Stimulated activated CD8-positive, alpha-beta memory T cell treated with anti-CD3 and anti-CD28 coated beads, Interleukin-15, amount 100 ng/mL, for 48 hours (primary cell): Measurements from ENCODE around the gene CDK5RAP1.
A peak's percentile ranks its signal among the peaks of the same experiment; 100 is the strongest.

ENCODE experiments used
- DNase-seq, 2 donors: peaks; one replicate each; pipeline ENCODE4 v3.0.0-alpha.2; 2020; ENCODE audit warnings: low read depth in 2 of 2

Gene CDK5RAP1

GRCh38 chr20:33386673-33387072, 14.6 kb downstream of the CDK5RAP1 start:
- no peak for DNase-seq

DNA sequence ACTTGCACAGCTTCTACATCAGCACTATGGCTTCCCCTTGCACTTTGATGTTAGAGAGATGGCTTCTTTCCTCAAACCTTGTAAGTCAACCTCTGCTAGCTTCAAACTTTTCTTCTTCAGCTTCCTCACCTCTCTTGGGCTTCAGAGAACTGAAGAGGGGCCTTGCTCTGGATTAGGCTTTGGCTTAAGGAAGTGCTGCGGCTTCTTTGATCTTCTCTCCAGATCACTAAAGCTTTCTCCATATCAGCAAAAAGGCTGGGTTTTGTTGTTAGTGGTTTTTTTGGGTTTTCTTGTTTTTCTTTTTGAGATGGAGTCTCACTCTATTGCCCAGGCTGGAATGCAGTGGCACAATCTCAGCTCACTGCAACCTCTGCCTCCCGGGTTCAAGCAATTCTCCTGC, 24.0 kb downstream of the CDK5RAP1 start:
- no peak for DNase-seq

DNA sequence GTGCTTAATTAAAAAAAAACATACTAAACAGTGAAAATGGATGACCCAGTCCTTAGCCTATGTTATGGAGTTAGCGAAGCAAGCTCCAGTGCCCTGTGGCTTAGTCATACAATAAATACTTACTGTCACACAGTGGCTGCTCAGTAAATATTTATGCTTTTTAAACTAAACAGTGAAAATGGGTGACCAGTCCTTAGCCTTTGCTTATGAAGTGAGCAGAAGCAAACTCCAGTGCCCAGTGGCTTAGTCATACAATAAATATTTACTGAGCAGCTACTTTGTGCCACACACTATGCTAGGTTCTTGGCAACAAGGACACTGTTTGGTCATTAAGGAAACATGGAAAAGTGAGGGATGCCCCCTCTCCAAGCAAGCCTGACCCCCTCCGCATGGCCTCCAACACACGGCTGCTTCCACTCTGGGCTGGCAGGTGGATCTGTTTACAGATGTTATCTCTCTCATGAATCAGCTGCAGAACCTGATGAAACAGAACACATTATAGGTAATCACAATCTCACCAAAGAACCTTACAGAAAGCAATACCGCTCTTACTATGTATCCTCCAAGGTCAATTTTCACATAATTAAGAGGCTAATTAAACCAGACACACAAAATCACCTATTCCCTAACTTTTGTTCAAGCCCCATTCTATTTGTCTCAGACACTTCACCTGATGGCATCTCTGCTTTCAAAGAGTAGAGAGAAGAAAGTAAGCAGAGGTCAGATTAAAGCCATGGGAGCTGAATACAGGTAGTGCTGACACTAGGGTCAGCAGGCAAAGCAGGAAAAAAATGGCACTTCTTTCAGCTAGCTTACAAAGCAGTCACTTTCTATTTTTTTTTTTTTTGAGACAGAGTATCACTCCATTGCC, 27.3 kb downstream of the CDK5RAP1 start:
- DNase-seq = no peak

- no peak for DNase-seq
Observed at GRCh38 chr20:33372993-33373441, 28.3 kb downstream of the CDK5RAP1 start.

- peak; percentile 9 to 11 for DNase-seq
Observed at GRCh38 chr20:33370291-33370690, 31.0 kb downstream of the CDK5RAP1 start.

GRCh38 chr20:33362898-33363297, 38.4 kb downstream of the CDK5RAP1 start:
- DNase-seq = no peak

DNA sequence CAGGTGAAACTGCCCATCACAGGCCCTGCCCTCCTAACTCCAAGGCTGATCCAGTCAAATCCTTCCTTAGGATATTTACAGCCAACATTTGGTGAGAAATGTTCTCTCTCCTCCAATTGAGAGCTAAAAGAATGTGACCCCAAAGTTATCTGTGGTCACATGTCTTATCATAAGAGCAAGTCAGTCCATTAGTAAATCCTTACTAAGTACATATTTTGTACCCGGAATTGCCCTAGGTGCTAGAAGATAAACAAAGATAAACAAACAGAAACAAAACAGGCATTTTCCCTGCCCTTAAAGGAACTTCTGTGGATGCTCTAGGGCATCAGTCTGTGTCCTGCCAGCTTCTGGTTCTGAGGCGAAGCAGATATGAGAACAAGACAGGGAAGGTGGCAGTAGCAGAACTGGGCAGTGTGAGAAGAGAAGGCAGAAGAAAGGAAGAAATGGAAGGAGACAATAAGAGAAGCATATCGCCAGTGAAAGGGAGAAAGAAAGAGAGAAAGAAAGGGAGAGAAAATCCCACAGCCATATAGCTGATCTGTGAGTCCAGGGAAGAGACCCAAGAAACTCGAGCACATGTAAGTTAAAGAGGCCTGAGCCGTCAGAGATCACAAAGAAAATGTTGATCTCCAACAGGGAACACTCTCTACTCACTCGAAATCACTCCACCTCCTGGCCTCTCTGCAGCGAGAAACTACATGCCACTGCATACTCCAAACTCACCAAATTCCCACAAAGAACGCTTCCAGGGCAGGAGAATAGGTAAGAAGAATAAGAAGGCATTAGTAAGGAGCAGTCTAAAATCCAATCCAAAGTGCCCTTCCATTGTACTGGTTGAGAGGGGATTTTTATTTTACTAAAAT, 41.7 kb downstream of the CDK5RAP1 start:
- no peak for DNase-seq

GRCh38 chr20:33353013-33353402, 48.3 kb downstream of the CDK5RAP1 start:
- DNase-seq = no peak

- no peak for DNase-seq
Observed at GRCh38 chr20:33352258-33353012, 48.9 kb downstream of the CDK5RAP1 start.

DNA sequence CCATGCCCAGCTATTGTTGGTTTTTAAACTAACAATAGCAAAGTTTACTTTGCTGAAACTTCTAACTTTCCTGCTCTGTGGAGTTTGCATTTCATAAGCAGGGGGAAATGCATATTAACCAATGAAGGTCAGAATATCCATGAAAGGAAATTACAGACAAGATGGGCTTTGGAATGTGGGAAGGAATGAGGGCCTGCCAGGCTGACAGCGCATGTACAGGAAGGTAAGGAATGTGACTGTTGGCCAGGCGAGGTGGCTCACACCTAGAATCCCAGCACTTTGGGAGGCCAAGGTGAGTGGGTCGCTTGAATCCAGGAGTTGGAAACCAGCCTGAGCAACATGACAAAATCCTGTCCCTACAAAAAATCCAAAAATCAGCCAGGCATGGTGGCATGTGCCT, 49.6 kb downstream of the CDK5RAP1 start:
- no peak for DNase-seq

GRCh38 chr20:33349493-33349892, 51.8 kb downstream of the CDK5RAP1 start:
- no peak for DNase-seq

DNA sequence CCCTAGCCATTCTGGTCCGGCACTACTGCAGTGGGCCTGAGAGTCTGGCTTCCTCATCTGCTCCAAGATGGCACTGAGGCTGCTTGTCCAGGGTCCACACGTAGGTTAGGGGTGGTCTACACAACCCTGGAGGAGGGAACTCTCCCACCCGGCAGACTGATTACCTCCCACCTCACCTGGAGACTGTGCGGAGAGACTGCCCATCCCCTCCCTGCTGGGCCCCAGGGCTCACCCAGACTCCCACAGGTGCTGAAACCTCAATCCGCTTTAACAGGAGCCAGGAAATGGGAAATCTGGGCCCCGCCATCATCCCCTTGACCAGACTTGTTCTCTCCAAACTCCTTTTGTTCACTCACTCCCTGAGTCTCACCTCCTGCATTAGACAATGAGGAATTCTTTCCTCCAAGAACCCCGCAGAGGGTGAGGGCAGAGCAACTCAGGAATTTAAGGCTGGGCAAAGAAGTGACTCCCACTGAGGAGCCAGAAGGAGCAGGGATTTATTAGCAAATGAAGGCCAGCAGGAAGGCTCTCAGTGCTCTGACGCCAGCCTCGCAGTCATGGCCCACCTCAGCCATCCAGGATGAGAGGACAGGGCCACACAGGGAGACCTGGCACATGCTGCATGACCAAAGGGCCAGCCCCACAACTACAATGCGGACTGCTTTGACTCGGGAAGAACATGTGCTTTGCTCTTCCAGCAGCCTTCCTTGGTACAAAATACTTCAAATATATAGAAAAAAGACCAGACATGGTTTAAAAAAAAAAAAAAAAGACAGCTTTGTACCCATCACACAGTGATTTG, 53.0 kb downstream of the CDK5RAP1 start:
- no peak for DNase-seq

DNA sequence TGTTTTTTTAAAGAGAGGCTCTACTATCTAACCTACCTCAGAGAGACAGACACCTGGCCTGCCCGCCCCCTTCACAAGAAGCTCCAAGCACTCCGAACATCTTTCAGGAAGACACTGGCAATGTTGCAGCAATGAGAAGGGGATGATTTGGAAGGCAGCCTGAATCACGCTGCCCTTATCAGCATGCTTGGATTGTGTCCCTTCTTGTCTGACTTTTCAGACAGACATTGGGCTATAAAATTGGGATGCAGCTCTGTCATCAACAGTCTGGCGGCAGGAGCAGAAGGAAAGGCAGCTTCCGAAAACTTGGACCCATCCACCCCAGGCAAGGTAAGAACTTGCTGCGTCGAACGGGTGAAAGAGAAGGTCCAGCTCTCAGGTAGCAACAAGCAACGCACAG, 56.0 kb downstream of the CDK5RAP1 start:
- no peak for DNase-seq

DNA sequence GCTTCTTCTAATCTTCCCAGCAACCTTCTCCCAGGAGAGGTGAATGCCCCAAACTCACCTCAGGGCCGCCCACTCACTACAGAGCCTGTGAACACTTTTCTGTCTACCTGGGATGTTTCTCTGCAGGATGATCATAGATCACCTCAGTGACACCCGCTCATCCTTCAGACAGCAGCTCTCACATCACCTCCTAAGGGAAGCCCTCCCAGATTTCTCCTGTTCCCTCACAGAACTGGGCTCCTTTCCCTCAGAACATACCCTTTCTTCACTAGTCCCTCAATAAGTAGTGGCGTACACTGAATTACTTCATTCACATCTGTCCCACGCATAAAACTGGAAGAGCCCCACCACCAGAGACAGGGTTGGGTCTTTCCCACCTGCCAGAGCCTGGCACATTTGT, 57.8 kb downstream of the CDK5RAP1 start:
- DNase-seq = no peak

DNA sequence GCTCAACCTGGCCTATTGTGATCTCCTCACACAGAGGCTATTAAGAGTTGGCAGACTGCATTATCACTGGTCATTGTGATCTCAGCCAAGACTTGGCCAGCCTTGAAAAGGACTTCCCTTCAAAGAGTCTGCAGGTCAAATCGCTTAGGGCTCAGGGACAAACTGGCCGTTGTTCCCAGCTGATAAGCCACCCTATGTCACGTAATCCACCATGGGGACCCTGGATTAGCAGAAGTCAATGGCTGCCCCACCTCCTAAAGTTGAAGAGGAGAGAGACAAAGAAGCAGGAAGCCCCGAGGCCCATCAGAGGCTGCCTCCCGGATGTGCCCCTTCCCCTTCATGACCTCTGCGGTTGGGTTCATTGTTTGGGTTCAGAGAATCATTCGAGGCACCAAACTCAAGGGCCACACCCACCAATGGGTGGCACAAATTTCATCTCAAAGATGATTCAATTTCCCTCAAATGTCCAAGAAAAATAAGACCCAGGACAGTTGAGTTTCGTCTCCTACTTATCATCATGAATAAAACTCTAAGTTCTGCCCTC, 61.7 kb downstream of the CDK5RAP1 start:
- no peak for DNase-seq

DNA sequence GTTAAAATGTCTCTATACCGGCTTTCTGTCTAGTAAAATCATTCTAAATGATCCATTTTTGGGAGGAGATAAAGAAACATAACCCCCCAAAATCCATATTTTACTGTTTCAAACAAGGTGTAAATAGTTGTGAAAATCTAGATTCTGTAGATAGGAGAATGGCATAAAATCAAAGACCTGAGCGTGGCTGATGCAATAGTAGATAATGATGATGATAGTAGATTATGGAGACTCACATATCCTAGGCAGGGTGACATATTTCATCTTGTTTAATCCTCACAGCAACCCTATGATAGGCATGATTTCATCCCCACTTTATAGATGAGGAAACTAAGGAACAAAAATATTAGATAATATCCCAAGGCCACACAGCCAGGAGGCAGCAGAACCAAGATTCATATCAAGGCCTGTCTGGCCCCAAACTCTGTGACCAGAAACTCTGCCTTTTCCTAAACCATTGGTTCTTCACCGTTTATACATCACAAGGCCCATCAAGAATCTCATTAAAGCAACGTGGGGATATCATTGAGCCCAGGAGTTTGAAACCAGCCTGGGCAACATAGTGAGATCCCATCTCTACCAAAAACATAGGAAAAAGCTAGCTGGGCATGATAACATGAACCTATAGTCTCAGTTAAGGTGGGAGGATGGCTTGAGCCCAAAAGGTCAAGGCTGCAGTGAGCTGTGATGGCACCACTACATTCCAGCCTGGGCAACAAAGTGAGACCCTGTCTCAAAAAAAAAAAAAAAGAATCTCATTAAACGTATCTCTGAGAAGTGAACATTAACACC, 62.7 kb downstream of the CDK5RAP1 start:
- DNase-seq = no peak

DNA sequence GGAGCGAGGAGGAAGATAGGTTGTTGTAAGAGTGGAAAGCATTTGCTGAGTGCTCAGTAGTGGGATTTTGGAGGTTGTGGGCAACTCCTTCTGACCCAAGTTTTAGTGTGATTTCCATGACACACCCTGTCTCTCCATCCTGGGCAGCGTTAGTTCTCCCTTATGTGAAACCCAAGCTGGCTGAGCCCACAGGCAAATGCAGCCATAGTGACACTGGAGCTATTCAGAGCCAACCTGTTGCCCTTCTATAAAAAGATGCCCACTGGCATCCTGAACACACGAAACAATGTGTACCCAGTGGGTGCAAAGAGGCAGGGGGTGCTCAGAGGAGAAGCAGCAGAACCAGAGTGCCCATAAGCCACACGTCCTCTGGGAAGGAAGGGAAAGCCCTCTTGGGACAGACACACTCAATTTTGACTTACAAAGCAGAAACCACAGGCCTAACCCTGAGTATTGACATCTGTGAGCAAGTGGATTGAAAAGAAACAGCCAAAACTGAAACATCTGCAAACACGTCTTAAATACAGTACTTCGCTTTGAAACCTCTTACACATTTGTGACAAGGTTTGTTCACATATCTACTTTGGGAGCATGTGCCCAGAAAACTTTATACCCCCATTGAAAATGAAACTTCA, 63.7 kb downstream of the CDK5RAP1 start:
- DNase-seq = no peak

DNA sequence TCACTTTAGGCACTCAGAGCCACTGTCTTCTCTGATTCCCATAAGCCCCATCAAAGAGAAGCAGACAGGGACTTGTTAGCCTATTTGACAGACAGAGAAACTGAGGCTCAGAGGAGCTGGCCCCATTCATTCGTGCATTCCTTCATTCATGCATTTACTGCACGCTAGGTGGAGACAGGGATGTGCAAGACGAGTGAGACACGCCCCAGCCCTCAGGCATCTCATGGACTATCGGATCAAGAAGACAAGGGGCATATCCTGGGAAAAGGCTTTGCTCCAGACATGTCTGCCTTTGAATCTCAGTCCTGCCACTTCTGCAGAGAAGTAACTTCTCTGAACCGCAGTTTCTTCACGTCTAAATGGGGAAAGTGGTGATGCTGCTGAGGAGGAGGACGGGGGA, 64.2 kb downstream of the CDK5RAP1 start:
- no peak for DNase-seq

DNA sequence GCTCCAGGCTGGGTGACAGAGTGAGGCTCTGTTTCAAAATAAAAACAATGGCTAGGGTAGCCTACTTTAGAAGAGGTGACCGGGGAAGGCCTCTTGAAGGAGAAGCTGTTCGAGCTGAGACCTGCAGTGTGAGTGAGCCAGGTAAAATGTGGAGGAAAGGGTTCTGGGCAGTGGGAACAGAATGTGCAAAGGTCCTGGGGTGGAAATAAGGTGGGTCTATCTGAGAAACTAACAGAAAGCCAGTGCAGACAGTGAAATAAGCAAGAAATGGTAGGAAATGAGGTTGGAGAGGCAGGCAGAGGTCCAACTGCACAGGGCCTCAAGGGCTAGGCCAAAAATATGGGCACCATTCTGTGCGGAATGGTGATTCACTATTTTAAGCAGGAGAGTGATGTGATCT, 64.9 kb downstream of the CDK5RAP1 start:
- no peak for DNase-seq

GRCh38 chr20:33334111-33334510, 67.2 kb downstream of the CDK5RAP1 start:
- no peak for DNase-seq
